Body of pancreas (tissue), 4 donors: Measurements from ENCODE around the gene MAB21L3. TPM values are rescaled to one million over a fixed set of nuclear protein-coding genes. Genes with fewer than 3 reads are reported as not detected.
A peak's percentile ranks its signal among the peaks of the same experiment; 100 is the strongest.

Source experiments
- ATAC-seq: fragments of 150-250 bp; one replicate; pipeline ENCODE4 v1.9.1; 2016
- DNase-seq, 4 donors: peaks; one replicate each; pipeline ENCODE4 v3.0.0-alpha.2; 2019
- H3K27ac ChIP-seq, 4 donors: fragments of 200-600 bp; sonication (generic); 1 replicate in 3 of 4; 2 replicates in 1 of 4; pipeline versions ENCODE4 v1.5.1 to v1.6.1; 2016 to 2019; ENCODE audit warnings: mild to moderate bottlenecking in 1 of 4, mixed read lengths in 1 of 4, moderate library complexity in 1 of 4
- H3K27me3 ChIP-seq, 2 donors: fragments of 200-600 bp; sonication (generic); one replicate each; pipeline ENCODE4 v1.6.0; 2016; ENCODE audit warnings: mild to moderate bottlenecking in 1 of 2
- H3K36me3 ChIP-seq, 2 donors: fragments of 200-600 bp; sonication (generic); replicated peaks in 1 of 2; 2 replicates each; pipeline ENCODE4 v1.5.1; 2016; ENCODE audit warnings: low read depth in 2 of 2; ENCODE audit not compliant: insufficient read depth in 1 of 2
- H3K4me1 ChIP-seq: fragments of 200-600 bp; sonication (generic); one replicate; pipeline ENCODE4 v1.6.0; 2016
- H3K4me3 ChIP-seq, 2 donors: fragments of 200-600 bp; sonication (generic); 1 replicate in 1 of 2; 2 replicates in 1 of 2; pipeline ENCODE4 v1.5.1; 2016 to 2019
- H3K9me3 ChIP-seq, 3 donors: fragments of 200-600 bp; sonication (generic); 1 replicate in 2 of 3; 2 replicates in 1 of 3; pipeline ENCODE4 v1.5.1; 2016
- CTCF ChIP-seq, 7 experiments: fragments of 450-650 bp in 4 of 7; fragments of 200-600 bp in 3 of 7; sonication (generic) in 3 of 7; IDR thresholded peaks; one replicate each; pipeline ENCODE4 v1.5.1; 2016 to 2019; ENCODE audit warnings: antibody characterized with exemption in 7 of 7
- POLR2A ChIP-seq, 3 donors: fragments of 450-650 bp; IDR thresholded peaks; one replicate each; pipeline ENCODE4 v1.6.1; 2016; ENCODE audit warnings: antibody characterized with exemption in 3 of 3, mild to moderate bottlenecking in 2 of 3
- WGBS, 2 donors: methylation state at CpG; one replicate each; pipeline ENCODE4 v1.1.5; 2017; 5-methylcytosine and 5-hydroxymethylcytosine counted together
- intact Hi-C: fragments of 100-400 bp; cut with DNase I; formaldehyde crosslinking; loops from one replicate; pipeline ENCODE4 v1.15.1; 2023
- total RNA-seq, 2 donors: library from RNA; depleted of rRNA; stranded (reverse); fragments of >200 nt; gene quantifications; one replicate each; pipeline ENCODE4 v1.1.0, GENCODE V29; 2016

The MAB21L3 gene
- total RNA-seq, 2 donors from 2014 or later: not detected

GRCh38 chr1:116164150-116164549 is 53.0 kb downstream of the MAB21L3 start:
- Histone ChIP-seq H3K4me1 (peaks cover 14% of the 10 kb centered on the region), H3K4me3 (no peak overlapping the region), H3K36me3 (no peaks in the 10 kb centered on the region), H3K27me3 (no peaks in the 10 kb centered on the region), H3K27ac (peak overlapping the region in 1 of 4 donors; percentile 3), H3K9me3 (no peaks in the 10 kb centered on the region)
- DNase-seq: no peak
- intact Hi-C loops: no loop called here
- no peak for ATAC-seq
- WGBS, 2 donors: 51 to 72% methylated on average over 2 of the region's 2 CpGs
- TF ChIP-seq CTCF (IDR thresholded peaks at IDR 0.05) (no peak), POLR2A (IDR thresholded peaks at IDR 0.05) (no peak)

- H3K36me3 ChIP-seq: no peaks in the 10 kb centered on the region
- intact Hi-C loops: no loop called here
- TF ChIP-seq POLR2A (IDR thresholded peaks at IDR 0.05) (no peak), CTCF (IDR thresholded peaks at IDR 0.05) (no peak)
- no peak overlapping the region for H3K4me3 ChIP-seq
- H3K27me3 ChIP-seq: no peaks in the 10 kb centered on the region
- ATAC-seq (no peak), DNase-seq (no peak)
- no peaks in the 10 kb centered on the region for H3K9me3 ChIP-seq
- peaks cover 14% of the 10 kb centered on the region for H3K4me1 ChIP-seq
- 50 to 63% methylated on average over 4 of the region's 4 CpGs for WGBS, 2 donors
- peak overlapping the region in 2 of 4 donors; percentile 35 to 36 for H3K27ac ChIP-seq
These were observed 53.6 kb downstream of the MAB21L3 start for GRCh38 chr1:116164604-116165368.

- ATAC-seq (no peak), DNase-seq (peak in 2 of 4 donors; percentile 52 to 59)
- TF ChIP-seq CTCF (IDR thresholded peaks at IDR 0.05): no peak
- TF ChIP-seq POLR2A (IDR thresholded peaks at IDR 0.05): no peak
- Histone ChIP-seq H3K9me3 (no peaks in the 10 kb centered on the region), H3K36me3 (no peaks in the 10 kb centered on the region), H3K4me3 (no peak overlapping the region), H3K27ac (peak overlapping the region in 2 of 4 donors; percentile 35 to 36), H3K4me1 (peaks cover 14% of the 10 kb centered on the region), H3K27me3 (no peaks in the 10 kb centered on the region)
- 74 to 86% methylated on average over 7 to 9 of the region's 9 CpGs for WGBS, 2 donors
- intact Hi-C loops: no loop called here
These were observed 54.4 kb downstream of the MAB21L3 start for GRCh38 chr1:116165572-116165971.

GRCh38 chr1:116166011-116166571 is 54.9 kb downstream of the MAB21L3 start:
- DNase-seq (no peak), ATAC-seq (no peak)
- Histone ChIP-seq H3K4me3 (no peak overlapping the region), H3K9me3 (no peaks in the 10 kb centered on the region), H3K36me3 (no peaks in the 10 kb centered on the region), H3K27ac (peak overlapping the region in 1 of 4 donors; percentile 13), H3K4me1 (peaks cover 14% of the 10 kb centered on the region), H3K27me3 (no peaks in the 10 kb centered on the region)
- no peak for TF ChIP-seq CTCF (IDR thresholded peaks at IDR 0.05)
- TF ChIP-seq POLR2A (IDR thresholded peaks at IDR 0.05): no peak
- WGBS, 2 donors: 78 to 82% methylated on average over 6 of the region's 6 CpGs
- intact Hi-C loops: no loop called here
